ENCODE results near the gene SYNDIG1.

The SYNDIG1 gene

GRCh38 chr20:24522452-24523330 lies 53.3 kb downstream of the SYNDIG1 start:
- no peak for DNase-seq (ENCODE audit: low spot score)

GRCh38 chr20:24523661-24524060 lies 54.2 kb downstream of the SYNDIG1 start:
- DNase-seq (ENCODE audit: low spot score) = no peak

GRCh38 chr20:24528583-24529368 lies 59.3 kb downstream of the SYNDIG1 start:
- DNase-seq (ENCODE audit: low spot score) = no peak

GRCh38 chr20:24529369-24529719 lies 59.9 kb downstream of the SYNDIG1 start:
- no peak for DNase-seq (ENCODE audit: low spot score)

GRCh38 chr20:24530131-24530680 lies 60.8 kb downstream of the SYNDIG1 start:
- DNase-seq (ENCODE audit: low spot score) = no peak

- no peak for DNase-seq (ENCODE audit: low spot score)
Observed at GRCh38 chr20:24531202-24531601, 61.8 kb downstream of the SYNDIG1 start.

GRCh38 chr20:24531631-24532419 lies 62.4 kb downstream of the SYNDIG1 start:
- DNase-seq (ENCODE audit: low spot score) = no peak

- no peak for DNase-seq (ENCODE audit: low spot score)
Observed at GRCh38 chr20:24533449-24533848, 64.0 kb downstream of the SYNDIG1 start.

- DNase-seq (ENCODE audit: low spot score) = no peak
Observed at GRCh38 chr20:24534282-24534681, 64.9 kb downstream of the SYNDIG1 start.

GRCh38 chr20:24535941-24536730 lies 66.7 kb downstream of the SYNDIG1 start:
- DNase-seq (ENCODE audit: low spot score) = no peak

GRCh38 chr20:24537210-24537609 lies 67.8 kb downstream of the SYNDIG1 start:
- DNase-seq (ENCODE audit: low spot score) = no peak

GRCh38 chr20:24542721-24543120 lies 73.3 kb downstream of the SYNDIG1 start:
- DNase-seq (ENCODE audit: low spot score) = no peak

- DNase-seq (ENCODE audit: low spot score) = no peak
Observed at GRCh38 chr20:24543168-24543567, 73.7 kb downstream of the SYNDIG1 start.

- DNase-seq (ENCODE audit: low spot score) = no peak
Observed at GRCh38 chr20:24543741-24544140, 74.3 kb downstream of the SYNDIG1 start.

- no peak for DNase-seq (ENCODE audit: low spot score)
Observed at GRCh38 chr20:24544371-24544770, 74.9 kb downstream of the SYNDIG1 start.

GRCh38 chr20:24545168-24545567 lies 75.7 kb downstream of the SYNDIG1 start:
- DNase-seq (ENCODE audit: low spot score) = no peak

GRCh38 chr20:24546232-24546892 lies 76.9 kb downstream of the SYNDIG1 start:
- no peak for DNase-seq (ENCODE audit: low spot score)

- DNase-seq (ENCODE audit: low spot score) = no peak
Observed at GRCh38 chr20:24547967-24548366, 78.5 kb downstream of the SYNDIG1 start.

- DNase-seq (ENCODE audit: low spot score) = no peak
Observed at GRCh38 chr20:24559114-24559732, 89.8 kb downstream of the SYNDIG1 start.
